DOHH2 (cell line): ENCODE results near the gene CLMN.

Source experiments
- H3F3A ChIP-seq: fragments of 200-600 bp; sonication (generic), shearing (Covaris generic); 2 replicates; pipeline ENCODE4 v1.6.0; 2016; ENCODE audit warnings: antibody characterized with exemption, mild to moderate bottlenecking; ENCODE audit not compliant: control insufficient read depth, insufficient read depth
- H3K27ac ChIP-seq: fragments of 200-600 bp; sonication (generic); 2 replicates; pipeline ENCODE4 v1.5.1; 2014; ENCODE audit warnings: low read depth, mild to moderate bottlenecking, low read length, moderate library complexity
- H3K27me3 ChIP-seq: fragments of 200-600 bp; sonication (generic); 2 replicates; pipeline ENCODE4 v1.6.1; 2014; ENCODE audit warnings: mild to moderate bottlenecking, low read length, mixed read lengths; ENCODE audit not compliant: control insufficient read depth
- H3K36me3 ChIP-seq: fragments of 200-600 bp; sonication (generic); 2 replicates; pipeline ENCODE4 v1.6.1; 2014; ENCODE audit warnings: mild to moderate bottlenecking, low read length, moderate library complexity, mixed read lengths; ENCODE audit not compliant: control insufficient read depth
- H3K4me1 ChIP-seq: fragments of 200-600 bp; sonication (generic); 2 replicates; pipeline ENCODE4 v1.6.1; 2014; ENCODE audit warnings: mild to moderate bottlenecking, low read length, mixed read lengths; ENCODE audit not compliant: control insufficient read depth
- H3K4me2 ChIP-seq: fragments of 200-600 bp; sonication (generic); 2 replicates; pipeline ENCODE4 v1.6.0; 2014; ENCODE audit warnings: mild to moderate bottlenecking, low read length, moderate library complexity
- H3K4me3 ChIP-seq: fragments of 200-600 bp; sonication (generic); 2 replicates; pipeline ENCODE4 v1.5.1; 2014; ENCODE audit warnings: mild to moderate bottlenecking, low read length, mixed read lengths
- H3K79me2 ChIP-seq: fragments of 200-600 bp; sonication (generic); 2 replicates; pipeline ENCODE4 v1.6.1; 2014; ENCODE audit warnings: mild to moderate bottlenecking, low read length, mixed read lengths; ENCODE audit not compliant: control insufficient read depth
- H3K9me2 ChIP-seq: fragments of 200-600 bp; sonication (generic); replicated peaks from 2 replicates; pipeline ENCODE4 v1.6.1; 2014; ENCODE audit warnings: mild to moderate bottlenecking, low read length, mixed read lengths; ENCODE audit not compliant: control insufficient read depth
- H3K9me3 ChIP-seq: fragments of 200-600 bp; sonication (generic); 2 replicates; pipeline ENCODE4 v1.6.1; 2014; ENCODE audit warnings: antibody characterized with exemption, low read length, mixed read lengths; ENCODE audit not compliant: control insufficient read depth, insufficient read depth
- H4K20me1 ChIP-seq: fragments of 200-600 bp; sonication (generic); 2 replicates; pipeline ENCODE4 v1.6.0; 2014; ENCODE audit warnings: low read depth, mild to moderate bottlenecking, antibody characterized with exemption, low read length, moderate library complexity; ENCODE audit not compliant: control insufficient read depth, insufficient read depth
- CTCF ChIP-seq: fragments of 200-600 bp; sonication (generic); IDR thresholded peaks from one replicate; pipeline ENCODE4 v1.5.1; 2014; ENCODE audit warnings: antibody characterized with exemption, mild to moderate bottlenecking, low read depth, low read length; ENCODE audit not compliant: poor library complexity, severe bottlenecking
- EZH2phosphoT487 ChIP-seq: fragments of 200-600 bp; sonication (generic); IDR thresholded peaks from 2 replicates; pipeline ENCODE4 v1.6.1; 2017; ENCODE audit warnings: borderline replicate concordance, mild to moderate bottlenecking, antibody characterized with exemption, low read length, moderate library complexity, mixed read lengths

Gene CLMN

GRCh38 chr14:95339301-95339865, 19.7 kb upstream of the CLMN start:
- H3K4me1 ChIP-seq: no peaks in the 10 kb centered on the region
- no peak overlapping the region for H3K4me3 ChIP-seq
- TF ChIP-seq CTCF: no peak
- TF ChIP-seq EZH2phosphoT487: no peak
- H3K36me3 ChIP-seq: no peaks in the 10 kb centered on the region
- H3K27ac ChIP-seq: no peak overlapping the region
- H3F3A ChIP-seq: no peaks in the 10 kb centered on the region
- H3K79me2 ChIP-seq: no peaks in the 10 kb centered on the region
- no peaks in the 10 kb centered on the region for H3K9me2 ChIP-seq
- H3K27me3 ChIP-seq: peaks cover 13% of the 10 kb centered on the region
- no peaks in the 10 kb centered on the region for H4K20me1 ChIP-seq
- H3K9me3 ChIP-seq: no peaks in the 10 kb centered on the region
- H3K4me2 ChIP-seq: no peak overlapping the region

GRCh38 chr14:95338436-95338835, 18.7 kb upstream of the CLMN start:
- Histone ChIP-seq H3K79me2 (no peaks in the 10 kb centered on the region), H3F3A (no peaks in the 10 kb centered on the region), H3K27me3 (peaks cover 13% of the 10 kb centered on the region), H4K20me1 (no peaks in the 10 kb centered on the region), H3K9me3 (no peaks in the 10 kb centered on the region), H3K36me3 (no peaks in the 10 kb centered on the region), H3K27ac (no peak overlapping the region), H3K4me3 (no peak overlapping the region), H3K4me1 (no peaks in the 10 kb centered on the region), H3K9me2 (no peaks in the 10 kb centered on the region), H3K4me2 (no peak overlapping the region)
- TF ChIP-seq CTCF (no peak), EZH2phosphoT487 (no peak)

- Histone ChIP-seq H3K4me2 (no peak overlapping the region), H3K4me3 (no peak overlapping the region), H3K9me3 (no peaks in the 10 kb centered on the region), H3K9me2 (no peaks in the 10 kb centered on the region), H3K36me3 (no peaks in the 10 kb centered on the region), H3K27ac (no peak overlapping the region), H3K4me1 (no peaks in the 10 kb centered on the region), H4K20me1 (no peaks in the 10 kb centered on the region), H3F3A (no peaks in the 10 kb centered on the region), H3K27me3 (peaks cover 15% of the 10 kb centered on the region), H3K79me2 (no peaks in the 10 kb centered on the region)
- no peak for TF ChIP-seq EZH2phosphoT487
- TF ChIP-seq CTCF: no peak
Measured at GRCh38 chr14:95337041-95337595, 17.4 kb upstream of the CLMN start.
